Measurements from ENCODE around the gene EVI5.

DNA sequence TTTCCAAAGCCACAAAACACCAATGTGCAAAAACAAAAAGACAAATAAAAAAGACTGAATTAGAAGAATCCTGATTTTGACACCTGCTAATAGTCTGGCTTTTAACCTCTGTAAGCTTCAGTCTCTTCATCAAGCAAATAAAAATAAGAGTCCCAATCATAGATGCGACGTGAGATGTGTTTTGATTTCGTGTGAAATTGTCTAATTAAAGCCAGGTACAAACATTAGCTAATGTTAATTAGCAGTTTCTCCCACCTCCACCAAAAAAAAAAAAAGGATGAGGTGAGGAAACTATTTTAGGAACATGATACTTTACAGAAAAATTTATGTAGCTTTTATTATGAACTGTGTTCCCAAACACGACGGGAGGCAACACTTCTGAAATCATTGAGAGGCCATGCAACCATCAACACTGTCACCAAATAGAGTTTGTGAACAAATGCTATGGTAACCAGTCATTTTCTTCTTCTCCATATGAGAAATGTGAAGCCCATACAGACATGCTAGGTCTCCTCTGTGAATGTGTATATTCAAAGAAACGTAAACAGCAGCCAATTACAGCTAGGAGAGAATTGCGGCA, 6.7 kb upstream of the EVI5 start:
- no peak for TF ChIP-seq CTCF (IDR thresholded peaks at IDR 0.05)
- no peak for TF ChIP-seq POLR2AphosphoS5 (IDR thresholded peaks at IDR 0.05)
- TF ChIP-seq POLR2A (IDR thresholded peaks at IDR 0.05) = no peak

Data from gastroesophageal sphincter (tissue), 3 donors.